Cortex of kidney (tissue), 1 donor: ENCODE measurements around the gene KYNU.
"Not testable (repeated sequence)": the region's sequence is repeated elsewhere in the genome, so short reads cannot be mapped to it uniquely, and the experiment has no call there.

ENCODE experiments used
- DNase-seq: peaks from one replicate; lab custom pipeline; 2025; lab: John Stamatoyannopoulos, UW

The KYNU gene

DNA sequence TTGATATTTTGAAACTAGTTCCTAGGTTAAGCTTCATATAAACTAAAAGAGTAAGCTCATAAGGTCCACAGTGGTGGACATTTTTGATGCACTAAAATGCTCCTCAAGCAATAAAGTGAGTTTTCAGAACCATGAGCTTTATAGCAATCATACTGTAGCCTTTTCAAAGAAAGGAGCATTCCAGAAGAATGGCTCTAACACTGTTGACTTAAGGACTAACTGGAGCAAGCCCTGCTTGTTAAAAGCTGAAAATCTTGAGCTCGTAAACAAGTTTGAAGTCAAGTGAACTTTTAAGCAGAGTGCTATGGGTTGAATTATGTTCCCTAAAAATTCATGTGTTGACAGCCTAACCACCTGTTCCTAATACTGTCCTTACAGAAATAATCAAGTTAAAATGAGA lies 38.0 kb downstream of the KYNU start:
- no peak for DNase-seq

DNA sequence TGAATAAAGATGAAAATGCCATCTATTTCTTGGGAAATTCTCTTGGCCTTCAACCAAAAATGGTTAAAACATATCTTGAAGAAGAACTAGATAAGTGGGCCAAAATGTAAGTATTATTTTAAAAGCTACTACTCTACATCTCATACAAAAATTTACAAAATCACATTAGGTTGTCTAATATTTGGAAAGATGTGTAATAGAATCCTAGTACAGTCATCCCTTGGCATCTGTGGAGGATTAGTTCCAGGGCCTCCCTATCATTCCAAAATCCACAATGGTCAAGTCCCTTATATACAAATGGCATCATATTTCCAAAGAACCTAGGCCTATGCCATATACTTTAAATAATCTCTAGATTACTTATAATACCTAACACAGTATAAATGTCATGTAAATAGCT lies 41.2 kb downstream of the KYNU start:
- DNase-seq = no peak

DNA sequence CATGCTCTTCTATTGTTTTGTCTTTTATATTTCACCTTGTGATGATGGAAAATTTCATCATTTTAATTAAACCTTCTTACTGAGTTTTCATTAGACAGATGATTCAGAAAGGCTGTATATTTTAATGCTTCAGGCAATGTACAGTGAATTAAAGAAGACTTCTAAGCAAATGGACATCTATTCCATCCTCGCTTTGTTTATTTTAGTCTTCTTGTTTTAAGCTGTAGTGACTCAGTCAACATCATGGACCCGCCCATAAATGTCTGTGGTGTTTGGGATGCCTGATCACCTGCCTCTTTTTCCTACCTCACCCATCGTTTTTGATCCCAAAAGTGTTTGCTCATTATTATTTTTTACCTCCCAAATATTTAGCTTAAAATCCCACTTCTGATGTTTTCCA lies 43.1 kb downstream of the KYNU start:
- no peak for DNase-seq

DNA sequence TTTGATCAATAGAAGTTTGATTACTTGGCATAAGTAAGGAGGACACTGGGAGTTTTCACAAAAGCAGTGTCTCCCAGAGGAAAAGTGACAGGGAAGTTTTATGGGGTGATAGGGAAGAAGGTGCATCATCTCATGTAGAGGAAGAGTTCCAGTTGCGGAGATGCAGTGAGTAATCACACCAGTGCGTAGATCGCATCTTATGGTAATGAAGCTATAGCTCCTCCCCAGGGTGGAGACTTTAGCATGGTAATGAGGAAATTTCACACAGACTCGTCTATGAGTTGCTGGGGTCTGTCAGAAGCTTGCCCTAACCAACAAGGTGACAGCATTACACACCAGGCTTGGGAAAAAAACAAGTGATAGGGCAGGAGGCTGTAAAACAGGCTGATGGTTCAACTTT lies 49.0 kb downstream of the KYNU start:
- DNase-seq = no peak

DNA sequence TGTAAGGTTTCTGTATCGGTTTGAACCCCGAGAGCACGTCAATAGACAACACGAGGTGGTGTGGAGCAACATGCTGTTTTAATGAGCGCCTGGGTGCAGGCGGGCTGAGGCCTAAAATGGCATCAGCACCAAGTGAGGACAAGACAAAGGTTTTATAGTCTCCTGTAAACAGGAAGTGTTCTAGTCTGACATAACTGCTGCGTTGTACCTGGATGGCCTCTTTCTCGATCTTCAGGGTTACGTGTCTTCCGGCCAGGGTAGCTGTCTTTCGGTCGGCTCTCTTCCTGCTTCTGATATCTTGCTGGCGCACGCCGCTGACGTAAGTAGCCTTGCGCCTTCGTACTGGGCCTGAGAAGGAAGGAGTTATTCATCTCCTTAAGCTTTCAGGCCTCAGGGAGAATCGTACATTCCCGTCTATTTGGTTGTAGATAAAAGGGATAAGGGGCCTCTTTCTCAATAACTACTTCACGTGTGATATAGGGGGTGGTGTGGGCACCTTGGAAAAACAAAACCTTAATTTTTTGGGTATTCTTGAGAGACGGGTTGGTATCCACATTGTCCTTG lies 53.5 kb downstream of the KYNU start:
- no peak for DNase-seq

DNA sequence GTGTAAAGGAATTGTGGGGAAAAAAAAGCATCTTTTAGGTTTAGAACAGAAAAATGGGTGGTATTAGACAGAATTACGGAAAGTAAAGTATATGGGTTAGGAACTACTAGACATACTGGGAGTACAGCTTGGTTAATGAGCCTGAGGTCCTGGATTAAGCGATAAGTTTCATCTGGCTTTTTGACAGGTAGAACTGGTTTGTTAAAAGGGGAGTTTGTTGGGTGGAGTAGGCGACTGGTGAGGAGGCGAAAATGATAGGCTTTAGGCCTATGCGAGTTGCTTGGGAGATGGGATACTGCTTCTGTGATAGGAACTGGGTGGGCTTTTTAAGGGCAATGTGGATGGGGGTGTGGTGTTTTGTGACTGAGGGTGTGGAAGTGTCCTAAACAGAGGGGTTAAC lies 56.5 kb downstream of the KYNU start:
- DNase-seq = no peak

DNA sequence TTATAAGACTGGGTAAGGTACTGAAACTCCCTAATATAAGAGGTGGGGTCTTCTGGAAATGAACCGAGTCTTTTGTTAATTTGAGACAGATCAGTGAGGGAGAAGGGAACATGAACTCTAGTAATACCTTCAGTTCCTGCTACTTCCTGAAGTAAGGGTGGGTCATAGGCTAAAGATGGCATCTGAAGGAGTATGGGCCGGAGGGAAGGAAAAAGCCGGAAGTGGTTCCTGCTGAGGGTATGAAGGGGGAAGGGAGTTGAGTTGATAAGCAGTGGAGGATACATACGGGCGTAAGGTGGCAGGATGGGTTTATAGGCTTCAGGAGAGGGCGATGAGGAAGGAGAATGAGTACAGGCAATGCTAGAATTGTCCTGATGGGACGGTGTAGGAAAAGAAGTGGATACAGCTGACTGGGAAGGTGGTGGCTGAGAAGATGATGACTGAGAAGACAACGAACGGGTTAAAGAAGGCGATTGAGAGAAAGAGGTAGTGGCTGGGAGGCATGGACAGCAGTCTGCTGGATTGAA lies 58.2 kb downstream of the KYNU start:
- no peak for DNase-seq

DNA sequence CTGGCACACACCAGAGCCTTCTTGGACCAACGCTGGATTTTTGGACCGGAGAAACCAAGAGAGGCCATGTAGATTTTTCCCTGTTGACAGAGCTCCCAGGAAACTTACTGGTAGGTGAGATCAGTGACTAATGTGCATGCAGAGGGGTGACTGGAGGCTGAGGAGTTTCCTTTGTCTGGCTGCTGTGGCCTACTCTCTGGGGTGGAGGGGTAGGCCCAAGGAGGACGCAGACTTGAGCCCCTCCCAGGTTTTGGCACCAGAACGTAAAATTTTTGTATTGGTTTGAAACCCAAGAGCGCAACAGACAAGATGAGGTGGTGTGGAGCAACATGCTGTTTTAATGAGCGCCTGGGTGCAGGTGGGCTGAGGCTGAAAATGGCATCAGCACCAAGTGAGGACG lies 59.2 kb downstream of the KYNU start:
- no peak for DNase-seq

DNA sequence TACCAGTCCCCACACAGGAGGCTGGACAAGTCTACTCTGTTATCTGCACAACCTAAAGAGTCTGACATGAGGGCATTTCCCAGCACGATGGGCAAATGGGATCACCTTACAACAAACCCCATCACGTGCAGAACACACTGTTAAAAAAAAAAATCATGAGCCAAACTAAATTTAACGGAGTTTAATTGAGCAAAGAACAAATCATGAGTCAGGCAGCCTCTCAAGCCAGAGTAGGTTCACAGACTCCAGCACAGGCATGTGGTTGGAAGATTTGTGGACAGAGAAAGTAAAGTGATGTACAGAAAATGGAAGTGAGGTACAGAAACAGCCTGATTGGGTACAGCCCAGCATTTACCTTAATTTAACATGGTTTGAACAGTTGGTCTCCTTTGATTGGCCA lies 59.9 kb downstream of the KYNU start:
- no peak for DNase-seq

DNA sequence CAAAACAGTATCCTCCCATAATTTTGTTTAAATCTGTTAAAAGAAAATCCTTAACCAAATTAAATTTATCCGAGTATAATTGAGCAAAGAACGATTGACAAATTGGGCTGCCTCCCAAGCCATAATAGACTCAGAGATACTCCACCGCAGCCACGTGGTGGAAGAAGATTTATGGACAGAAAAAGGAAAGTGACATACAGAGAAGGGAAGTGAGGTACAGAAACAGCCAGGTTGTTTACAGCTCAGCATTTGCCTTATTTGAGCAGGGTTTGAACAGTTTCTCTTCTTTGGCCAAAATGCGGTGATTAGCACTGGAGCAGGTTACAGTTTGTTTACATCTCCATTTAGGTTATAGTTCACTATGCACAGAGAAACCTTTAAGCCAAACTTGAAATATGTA lies 60.8 kb downstream of the KYNU start:
- no peak for DNase-seq

DNA sequence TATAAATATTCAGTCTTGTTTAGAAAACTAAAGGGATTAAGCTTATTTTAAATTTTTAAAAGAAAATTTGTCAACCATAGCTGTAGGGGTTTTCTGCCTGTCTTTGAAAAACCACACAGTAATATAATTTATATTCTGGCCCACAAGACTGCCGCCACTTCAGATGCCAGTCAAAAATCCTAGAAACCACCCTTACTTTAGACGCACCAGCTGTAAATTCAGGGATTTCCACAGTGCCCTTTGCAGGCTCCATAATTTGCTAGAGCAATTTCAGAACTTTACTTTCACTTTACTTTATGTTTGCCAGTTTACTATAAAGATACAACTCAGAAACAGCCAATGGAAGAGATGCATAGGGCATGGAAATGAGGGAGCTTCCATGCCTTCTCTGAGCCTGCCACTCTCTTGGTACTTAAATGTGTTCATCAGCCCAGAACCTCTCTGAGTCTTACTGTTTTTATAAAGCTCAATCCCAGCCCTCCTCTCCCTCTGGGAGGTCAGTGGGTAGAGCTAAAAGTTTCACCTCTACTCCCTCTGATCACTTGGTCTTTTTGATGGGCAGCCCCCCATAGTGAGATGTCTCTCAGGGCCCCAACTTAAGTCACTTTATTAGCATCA lies 63.3 kb downstream of the KYNU start:
- no peak for DNase-seq

DNA sequence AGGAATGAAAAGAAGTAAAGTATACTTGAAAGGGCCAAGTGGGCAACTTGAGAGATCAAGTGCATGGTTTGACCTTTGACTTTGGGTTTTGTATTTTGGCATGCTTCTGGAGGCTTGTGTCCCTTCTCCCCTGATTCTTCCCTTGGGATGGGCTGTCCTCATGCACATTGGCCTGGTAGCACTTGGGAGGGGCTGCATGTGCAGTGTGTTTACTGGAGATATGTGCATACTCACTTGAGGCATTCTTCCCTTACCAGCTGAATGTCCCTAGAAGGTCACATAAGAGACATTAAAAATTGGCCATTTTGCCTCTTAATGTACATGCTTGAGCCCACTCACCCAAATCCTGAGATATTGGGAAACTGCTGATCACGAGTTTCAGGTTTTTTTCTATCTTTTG lies 65.2 kb downstream of the KYNU start:
- no peak for DNase-seq

DNA sequence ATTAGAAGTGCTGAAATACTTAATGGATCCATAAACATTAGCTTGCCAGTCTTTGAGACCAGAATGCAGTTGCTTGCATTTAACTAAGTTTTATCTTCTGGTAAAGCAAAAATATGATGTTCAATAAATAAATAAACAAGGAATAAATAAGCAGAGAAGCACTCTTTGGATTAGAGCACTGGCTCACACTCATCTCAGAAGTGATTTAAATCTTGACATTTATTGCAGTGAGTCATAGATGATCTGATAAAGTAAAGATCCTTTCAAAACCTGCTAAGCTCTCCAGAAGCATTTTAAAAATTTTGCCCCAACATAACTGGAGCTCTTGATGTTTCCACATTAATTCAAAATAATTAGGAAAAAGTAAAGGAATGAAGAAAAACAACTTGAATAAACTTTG lies 66.8 kb downstream of the KYNU start:
- DNase-seq = no peak

DNA sequence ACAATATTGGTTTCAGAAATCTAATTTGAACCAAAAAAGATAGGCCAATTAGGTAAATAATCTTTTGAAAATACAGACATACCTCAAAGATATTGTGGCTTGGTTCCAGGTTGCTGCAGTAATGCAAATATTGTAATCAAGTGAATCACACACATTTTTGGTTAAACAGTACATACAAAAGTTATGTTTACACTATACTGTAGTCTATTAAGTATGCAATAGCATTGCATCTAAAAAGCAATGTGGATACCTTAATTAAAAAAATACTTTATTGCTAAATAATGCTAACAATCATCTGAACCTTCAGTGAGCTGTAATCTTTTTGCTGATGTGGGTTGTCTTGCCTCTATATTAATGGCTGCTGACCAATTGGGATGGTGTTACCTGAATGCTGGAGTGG lies 67.3 kb downstream of the KYNU start:
- no peak for DNase-seq

DNA sequence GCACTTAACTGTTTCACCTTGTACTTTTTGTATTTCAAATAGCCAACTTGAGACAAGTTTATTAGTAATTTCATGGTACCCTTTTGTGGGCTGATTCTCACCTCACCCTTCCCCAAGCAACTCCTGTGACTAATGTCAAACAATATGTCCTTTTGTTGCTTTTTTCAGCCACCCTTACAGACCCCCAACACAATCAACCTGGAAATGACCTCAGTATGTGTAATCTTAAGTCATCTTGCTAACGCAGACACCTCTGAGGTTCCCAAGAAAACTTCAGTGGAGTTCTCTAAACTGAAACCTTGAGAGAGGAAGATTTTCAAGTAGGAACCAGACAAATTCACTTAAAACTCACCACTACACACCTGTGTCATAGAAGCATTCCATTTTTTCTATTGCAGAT lies 69.5 kb downstream of the KYNU start:
- DNase-seq = no peak

DNA sequence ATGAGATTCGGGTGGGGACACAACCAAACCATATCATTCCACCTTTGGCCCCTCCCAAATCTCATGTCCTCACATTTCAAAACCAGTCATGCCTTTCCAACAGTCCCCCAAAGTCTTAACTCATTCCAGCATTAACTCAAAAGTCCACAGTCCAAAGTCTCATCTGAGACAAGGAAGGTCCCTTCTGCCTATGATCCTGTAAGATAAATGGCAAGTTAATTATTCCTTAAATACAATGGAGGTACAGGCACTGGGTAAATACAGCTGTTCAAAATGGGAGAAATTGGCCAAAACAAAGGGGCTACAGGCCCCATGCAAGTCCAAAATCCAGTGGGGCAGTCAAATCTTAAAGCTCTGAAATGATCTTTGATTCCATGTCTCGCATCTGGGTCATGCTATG lies 71.3 kb downstream of the KYNU start:
- DNase-seq = not testable (repeated sequence)

DNA sequence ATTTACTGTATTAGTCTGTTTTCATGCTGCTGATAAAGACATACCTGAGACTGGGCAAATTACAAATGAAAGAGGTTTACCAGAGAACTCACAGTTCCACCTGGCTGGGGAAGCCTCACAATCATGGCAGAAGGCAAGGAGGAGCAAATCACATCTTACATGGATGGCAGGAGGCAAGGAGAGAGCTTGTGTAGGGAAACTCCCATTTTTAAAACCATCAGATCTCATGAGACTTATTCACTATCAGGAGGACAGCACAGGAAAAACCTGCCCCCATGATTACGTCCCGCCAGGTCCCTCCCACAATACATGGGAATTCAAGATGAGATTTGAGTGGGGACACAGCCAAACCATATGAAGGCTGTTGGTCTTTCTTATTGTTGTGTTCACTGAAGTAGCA lies 72.9 kb downstream of the KYNU start:
- DNase-seq = not testable (repeated sequence)

DNA sequence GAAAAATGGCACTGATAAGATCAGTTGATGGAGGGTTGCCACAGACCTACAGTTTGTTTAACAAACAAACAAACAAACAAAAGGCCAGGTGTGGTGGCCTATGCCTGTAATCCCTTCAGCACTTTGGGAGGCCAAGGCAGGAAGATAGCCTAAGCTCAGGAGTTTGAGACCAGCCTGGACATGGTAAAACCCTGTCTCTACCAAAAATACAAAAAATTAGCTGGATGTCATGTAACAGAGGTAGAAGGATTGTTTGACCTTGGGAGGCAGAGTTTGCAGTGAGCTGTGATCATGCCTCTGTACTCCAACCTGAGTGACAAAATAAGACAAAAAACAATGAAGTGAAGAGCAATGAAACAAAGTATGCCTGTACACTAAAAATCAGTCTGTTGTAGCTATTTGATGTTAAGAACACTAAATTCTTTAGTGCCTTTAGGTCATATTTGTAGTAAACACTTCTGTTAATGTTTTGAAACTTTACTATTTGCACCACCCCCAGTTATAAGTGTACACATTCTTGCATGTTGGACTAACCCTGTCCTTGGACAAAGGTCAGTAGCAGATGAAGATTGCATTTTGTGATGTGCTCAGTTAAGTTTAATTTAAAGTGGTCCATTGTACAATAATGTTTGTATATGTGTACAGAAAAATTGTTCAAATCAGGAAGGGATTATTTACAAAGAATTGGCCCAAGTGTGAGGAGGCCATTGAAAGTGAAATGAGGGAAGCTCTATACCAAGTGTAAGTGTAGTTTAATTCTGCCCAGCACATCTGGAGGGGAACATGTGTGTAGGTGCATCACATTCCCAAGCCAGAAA lies 73.9 kb downstream of the KYNU start:
- no peak for DNase-seq

DNA sequence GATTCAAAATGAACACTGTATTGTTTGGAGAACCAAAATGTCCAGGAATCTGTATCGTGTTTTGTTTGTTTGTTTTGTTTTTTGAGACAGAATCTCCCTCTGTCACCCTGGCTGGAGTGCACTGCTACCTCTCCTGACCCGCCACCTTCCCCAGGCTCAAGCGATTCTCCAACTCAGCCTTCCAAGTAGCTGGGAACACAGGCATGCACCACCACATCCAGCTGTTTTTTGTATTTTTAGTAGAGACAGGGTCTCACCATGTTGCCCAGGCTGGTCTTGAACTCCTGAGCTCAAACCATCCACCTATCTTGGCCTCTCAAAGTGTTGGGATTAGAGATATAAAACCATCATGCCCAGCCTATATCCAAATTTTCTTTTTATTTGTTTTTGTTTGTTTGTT lies 74.6 kb downstream of the KYNU start:
- no peak for DNase-seq

DNA sequence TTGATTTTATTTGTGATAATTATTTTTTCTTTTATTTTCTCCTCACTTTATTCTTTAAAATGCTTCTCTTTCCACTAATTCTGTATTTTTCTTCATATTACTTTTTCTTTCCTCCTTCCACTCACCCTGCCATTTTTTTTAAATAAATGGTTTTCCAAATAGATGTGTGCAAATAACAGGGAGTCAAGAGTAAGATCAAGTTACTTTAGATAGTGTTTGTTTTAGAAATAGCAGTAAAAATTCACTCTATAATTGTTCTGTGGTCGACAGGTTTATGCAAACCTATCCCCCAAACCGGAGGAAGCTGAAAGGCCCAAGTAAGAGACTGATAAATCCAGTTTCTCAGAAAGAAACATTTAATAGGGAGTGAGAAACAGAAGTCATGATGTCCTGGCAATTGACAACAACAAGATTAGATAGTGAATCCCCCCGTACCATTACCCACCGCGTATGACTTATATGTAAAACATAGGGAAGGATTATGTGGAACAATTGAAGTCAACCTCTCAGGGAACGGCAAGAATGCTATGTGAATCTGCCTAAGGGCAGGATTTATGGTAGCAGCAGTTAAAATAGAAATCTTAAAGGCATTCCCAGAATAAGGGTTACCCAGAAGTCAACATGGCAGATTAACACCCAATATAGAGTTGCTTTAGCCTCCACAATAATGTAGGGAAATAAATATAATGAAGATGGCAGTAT lies 75.5 kb downstream of the KYNU start:
- DNase-seq = no peak

DNA sequence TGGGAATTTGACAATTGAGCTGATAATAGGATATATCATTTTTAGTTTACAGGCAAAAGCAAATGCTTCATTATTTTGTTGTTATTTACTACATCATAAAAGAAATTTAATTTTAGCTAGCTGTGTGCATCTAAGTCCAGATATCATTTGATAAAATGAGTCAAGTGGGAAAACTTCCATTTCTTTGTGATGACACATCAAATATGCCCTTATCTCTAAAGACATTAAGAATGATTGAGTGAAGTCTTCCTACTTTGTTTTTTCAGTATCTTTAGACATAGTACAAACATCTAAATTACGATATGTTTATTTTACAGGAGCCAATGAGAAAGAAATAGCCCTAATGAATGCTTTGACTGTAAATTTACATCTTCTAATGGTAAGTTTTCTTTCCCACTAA lies 77.0 kb downstream of the KYNU start:
- DNase-seq = no peak

DNA sequence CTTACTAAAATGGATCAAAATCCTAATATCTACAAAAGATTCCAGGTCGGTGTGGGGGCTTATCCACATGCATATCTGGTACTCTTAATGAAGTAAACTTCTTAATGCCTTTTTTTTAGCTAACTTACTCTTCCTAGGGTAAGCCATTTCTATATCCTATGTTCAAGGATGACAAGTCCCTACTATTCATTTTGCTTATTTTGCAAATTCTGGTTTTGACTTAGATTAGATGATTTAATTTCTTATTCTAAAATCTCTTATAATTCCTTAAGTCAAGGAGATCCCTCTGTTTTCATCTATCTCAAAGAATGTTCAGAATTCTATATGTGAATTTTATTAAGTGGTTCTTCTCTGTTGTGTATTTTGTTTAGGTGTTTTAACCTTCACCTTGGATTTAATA lies 79.7 kb downstream of the KYNU start:
- DNase-seq = no peak

DNA sequence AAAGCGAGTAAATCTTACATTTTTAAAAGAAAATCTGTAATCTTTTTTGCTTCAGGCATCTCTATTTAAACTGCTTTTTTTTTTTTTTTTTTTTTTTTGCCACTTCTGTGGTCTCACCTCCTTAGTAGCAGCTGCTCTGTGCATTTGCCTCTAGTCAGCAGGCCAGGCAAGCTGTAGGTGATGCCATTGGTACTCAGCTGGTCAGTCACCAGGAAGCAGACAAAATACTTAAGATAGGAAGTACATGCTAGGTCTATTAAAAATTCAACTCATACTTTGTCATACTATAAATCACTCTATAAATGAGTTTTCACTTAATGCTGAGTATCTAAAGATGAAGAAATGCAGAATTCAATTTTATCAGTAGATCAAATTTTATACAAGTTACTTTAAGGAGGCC lies 83.7 kb downstream of the KYNU start:
- no peak for DNase-seq
